ENCODE results near the gene SEC14L1. TPM values are rescaled to one million over a fixed set of nuclear protein-coding genes. Genes with fewer than 3 reads are reported as not detected.

SEC14L1 gene
- total RNA-seq, 1 donor from 2014 or later, result 92.2 TPM

GRCh38 chr17:77182205-77183172 lies 41.7 kb downstream of the SEC14L1 start:
- Mint-ChIP-seq H3K36me3 (ENCODE audit: low read depth) (peaks cover 30% of the 10 kb centered on the region), H3K27ac (peak overlapping the region; percentile 82), H3K9me3 (no peaks in the 10 kb centered on the region), H3K4me1 (ENCODE audit: low read depth) (peaks cover 33% of the 10 kb centered on the region), H3K4me3 (ENCODE audit: low read depth) (peak overlapping the region; percentile 42), H3K27me3 (ENCODE audit: low read depth) (no peaks in the 10 kb centered on the region)
- DNase-seq (ENCODE audit: low spot score), result no peak
- intact Hi-C loops (cut with micrococcal nuclease), result loop anchor here (5.0 to 10.0 kb wide), 2 partner anchors 58 to 65 kb away; no protein-coding TSS in a partner anchor

DNA sequence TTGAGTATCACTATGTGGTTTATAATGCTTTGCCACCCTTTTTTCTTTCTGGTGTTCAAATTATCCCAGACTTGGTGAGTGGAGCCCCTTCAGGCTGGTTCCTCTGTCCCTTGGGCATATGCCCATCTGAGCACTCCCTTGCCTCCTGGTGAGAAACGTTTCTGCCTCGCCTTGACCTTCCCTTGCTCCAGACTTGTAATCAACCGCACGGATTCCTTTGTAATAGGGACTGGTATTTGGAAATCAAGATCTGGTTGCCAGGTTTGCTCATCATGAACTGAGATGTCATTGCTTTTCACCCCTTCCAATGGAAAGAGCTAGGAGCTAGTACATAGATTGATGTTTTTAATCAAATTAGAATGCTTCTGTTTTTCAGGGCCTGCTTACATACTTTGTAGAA lies 43.7 kb downstream of the SEC14L1 start:
- no peaks in the 10 kb centered on the region for H3K9me3 Mint-ChIP-seq
- intact Hi-C loops (cut with micrococcal nuclease), result loop anchor here (5.0 to 10.0 kb wide), 2 partner anchors 60 to 63 kb away; no protein-coding TSS in a partner anchor
- H3K4me1 Mint-ChIP-seq (ENCODE audit: low read depth), result peaks cover 49% of the 10 kb centered on the region
- peak overlapping the region; percentile 14 for H3K4me3 Mint-ChIP-seq (ENCODE audit: low read depth)
- H3K27ac Mint-ChIP-seq, result no peak overlapping the region
- no peak for DNase-seq (ENCODE audit: low spot score)
- no peaks in the 10 kb centered on the region for H3K27me3 Mint-ChIP-seq (ENCODE audit: low read depth)
- H3K36me3 Mint-ChIP-seq (ENCODE audit: low read depth), result peaks cover 29% of the 10 kb centered on the region

- Mint-ChIP-seq H3K4me1 (ENCODE audit: low read depth) (peaks cover 50% of the 10 kb centered on the region), H3K4me3 (ENCODE audit: low read depth) (no peak overlapping the region), H3K9me3 (no peaks in the 10 kb centered on the region), H3K27me3 (ENCODE audit: low read depth) (no peaks in the 10 kb centered on the region), H3K27ac (no peak overlapping the region), H3K36me3 (ENCODE audit: low read depth) (peaks cover 26% of the 10 kb centered on the region)
- no peak for DNase-seq (ENCODE audit: low spot score)
- intact Hi-C loops (cut with micrococcal nuclease), result loop anchor here (5.0 to 10.0 kb wide), 2 partner anchors 60 to 98 kb away; no protein-coding TSS in a partner anchor
Observed at GRCh38 chr17:77185137-77185536, 44.4 kb downstream of the SEC14L1 start.

DNA sequence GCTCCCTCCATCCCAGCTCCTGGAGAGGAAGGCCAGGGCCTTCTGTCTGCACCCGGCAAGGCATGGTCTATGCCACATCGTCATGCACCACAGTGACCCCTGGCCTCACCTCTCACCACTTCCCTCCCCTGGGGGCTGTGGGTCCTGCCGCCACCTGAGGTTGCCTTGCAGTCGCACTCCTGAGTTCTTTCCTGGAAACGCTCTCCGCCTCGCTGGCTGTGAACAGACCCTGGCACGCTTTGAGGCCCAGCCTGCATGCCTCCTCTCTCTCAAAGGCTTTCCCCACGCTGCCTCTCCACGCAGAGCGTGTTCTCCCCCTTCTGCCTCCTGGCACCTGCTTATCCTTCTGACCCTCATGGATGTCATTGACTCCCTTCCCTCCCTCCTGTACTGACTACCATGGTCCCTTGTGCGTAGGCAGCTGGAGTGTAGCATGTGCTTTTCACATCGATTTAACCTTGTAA lies 45.4 kb downstream of the SEC14L1 start:
- Mint-ChIP-seq H3K9me3 (no peaks in the 10 kb centered on the region), H3K27ac (no peak overlapping the region), H3K27me3 (ENCODE audit: low read depth) (no peaks in the 10 kb centered on the region), H3K36me3 (ENCODE audit: low read depth) (peaks cover 24% of the 10 kb centered on the region), H3K4me3 (ENCODE audit: low read depth) (no peak overlapping the region), H3K4me1 (ENCODE audit: low read depth) (peaks cover 44% of the 10 kb centered on the region)
- intact Hi-C loops (cut with micrococcal nuclease), result loop anchor here (5.0 to 10.0 kb wide), 2 partner anchors 61 to 99 kb away; no protein-coding TSS in a partner anchor
- DNase-seq (ENCODE audit: low spot score), result peak; percentile 12

- H3K27ac Mint-ChIP-seq, result peak overlapping the region; percentile 85
- H3K9me3 Mint-ChIP-seq, result no peaks in the 10 kb centered on the region
- no peak for DNase-seq (ENCODE audit: low spot score)
- peak overlapping the region; percentile 28 for H3K4me3 Mint-ChIP-seq (ENCODE audit: low read depth)
- peaks cover 30% of the 10 kb centered on the region for H3K36me3 Mint-ChIP-seq (ENCODE audit: low read depth)
- intact Hi-C loops (cut with micrococcal nuclease), result loop anchor here (1.0 to 10.0 kb wide), 3 partner anchors 48 to 101 kb away; partner anchors contain the start of gene SEC14L1
- H3K4me1 Mint-ChIP-seq (ENCODE audit: low read depth), result peaks cover 26% of the 10 kb centered on the region
- no peaks in the 10 kb centered on the region for H3K27me3 Mint-ChIP-seq (ENCODE audit: low read depth)
Observed at GRCh38 chr17:77188084-77189066, 47.6 kb downstream of the SEC14L1 start.

- no peaks in the 10 kb centered on the region for H3K9me3 Mint-ChIP-seq
- no peak for DNase-seq (ENCODE audit: low spot score)
- peak overlapping the region; percentile 85 for H3K27ac Mint-ChIP-seq
- H3K27me3 Mint-ChIP-seq (ENCODE audit: low read depth), result no peaks in the 10 kb centered on the region
- H3K36me3 Mint-ChIP-seq (ENCODE audit: low read depth), result peaks cover 36% of the 10 kb centered on the region
- peak overlapping the region; percentile 22 for H3K4me3 Mint-ChIP-seq (ENCODE audit: low read depth)
- intact Hi-C loops (cut with micrococcal nuclease), result loop anchor here (1.0 to 10.0 kb wide), 3 partner anchors 49 to 102 kb away; partner anchors contain the start of gene SEC14L1
- peaks cover 24% of the 10 kb centered on the region for H3K4me1 Mint-ChIP-seq (ENCODE audit: low read depth)
Observed at GRCh38 chr17:77189148-77189547, 48.4 kb downstream of the SEC14L1 start.

DNA sequence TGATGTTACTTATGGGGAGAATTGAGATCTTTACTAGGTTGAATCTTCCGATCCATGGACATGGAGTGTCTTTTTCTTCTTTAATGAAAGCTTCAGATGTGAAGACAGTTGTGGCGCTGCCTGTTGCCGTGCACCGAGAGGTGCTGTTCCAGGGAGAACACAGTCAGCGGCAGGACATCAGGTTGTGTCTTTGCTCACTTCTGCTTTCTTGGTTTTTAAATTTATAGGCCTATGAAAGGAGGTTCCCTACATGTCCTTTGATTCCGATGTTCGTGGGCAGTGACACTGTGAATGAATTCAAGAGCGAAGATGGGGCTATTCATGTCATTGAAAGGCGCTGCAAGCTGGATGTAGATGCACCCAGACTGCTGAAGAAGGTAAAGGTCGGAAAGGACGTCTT lies 49.8 kb downstream of the SEC14L1 start:
- H3K27ac Mint-ChIP-seq, result no peak overlapping the region
- no peaks in the 10 kb centered on the region for H3K9me3 Mint-ChIP-seq
- no peaks in the 10 kb centered on the region for H3K27me3 Mint-ChIP-seq (ENCODE audit: low read depth)
- peaks cover 45% of the 10 kb centered on the region for H3K36me3 Mint-ChIP-seq (ENCODE audit: low read depth)
- no peak overlapping the region for H3K4me3 Mint-ChIP-seq (ENCODE audit: low read depth)
- DNase-seq (ENCODE audit: low spot score), result no peak
- H3K4me1 Mint-ChIP-seq (ENCODE audit: low read depth), result peaks cover 24% of the 10 kb centered on the region
- intact Hi-C loops (cut with micrococcal nuclease), result no loop called here

DNA sequence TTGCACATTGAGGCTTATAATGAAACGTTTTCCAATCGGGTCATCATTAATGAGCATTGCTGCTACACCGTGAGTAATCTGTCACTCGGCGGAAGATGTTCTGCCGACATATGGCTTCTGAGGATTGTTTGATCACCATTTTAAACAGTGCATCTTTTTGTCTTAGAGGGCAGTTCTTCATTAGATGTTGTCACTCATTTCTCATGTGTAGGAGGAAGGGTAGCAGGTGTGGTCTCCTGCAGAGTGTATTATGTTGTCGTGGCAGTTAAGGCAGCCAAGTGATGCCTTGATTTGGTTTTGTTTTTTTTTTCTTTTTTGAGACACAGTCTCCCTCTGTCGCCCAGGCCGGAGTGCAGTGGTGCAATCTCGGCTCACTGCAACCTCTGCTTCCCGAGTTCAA lies 50.5 kb downstream of the SEC14L1 start:
- intact Hi-C loops (cut with micrococcal nuclease), result no loop called here
- H3K27me3 Mint-ChIP-seq (ENCODE audit: low read depth), result no peaks in the 10 kb centered on the region
- no peaks in the 10 kb centered on the region for H3K9me3 Mint-ChIP-seq
- H3K4me3 Mint-ChIP-seq (ENCODE audit: low read depth), result no peak overlapping the region
- no peak overlapping the region for H3K27ac Mint-ChIP-seq
- DNase-seq (ENCODE audit: low spot score), result no peak
- peaks cover 24% of the 10 kb centered on the region for H3K4me1 Mint-ChIP-seq (ENCODE audit: low read depth)
- H3K36me3 Mint-ChIP-seq (ENCODE audit: low read depth), result peaks cover 51% of the 10 kb centered on the region

GRCh38 chr17:77193653-77194052 lies 52.9 kb downstream of the SEC14L1 start:
- H3K36me3 Mint-ChIP-seq (ENCODE audit: low read depth), result peaks cover 72% of the 10 kb centered on the region
- H3K27me3 Mint-ChIP-seq (ENCODE audit: low read depth), result no peaks in the 10 kb centered on the region
- H3K9me3 Mint-ChIP-seq, result no peaks in the 10 kb centered on the region
- intact Hi-C loops (cut with micrococcal nuclease), result no loop called here
- H3K4me3 Mint-ChIP-seq (ENCODE audit: low read depth), result no peak overlapping the region
- DNase-seq (ENCODE audit: low spot score), result no peak
- peaks cover 15% of the 10 kb centered on the region for H3K4me1 Mint-ChIP-seq (ENCODE audit: low read depth)
- H3K27ac Mint-ChIP-seq, result peak overlapping the region; percentile 14

- Mint-ChIP-seq H3K27me3 (ENCODE audit: low read depth) (no peaks in the 10 kb centered on the region), H3K36me3 (ENCODE audit: low read depth) (peaks cover 74% of the 10 kb centered on the region), H3K27ac (no peak overlapping the region), H3K4me1 (ENCODE audit: low read depth) (peaks cover 10% of the 10 kb centered on the region), H3K4me3 (ENCODE audit: low read depth) (no peak overlapping the region), H3K9me3 (no peaks in the 10 kb centered on the region)
- DNase-seq (ENCODE audit: low spot score), result no peak
- intact Hi-C loops (cut with micrococcal nuclease), result no loop called here
Observed at GRCh38 chr17:77194179-77194578, 53.4 kb downstream of the SEC14L1 start.

GRCh38 chr17:77196251-77196650 lies 55.5 kb downstream of the SEC14L1 start:
- intact Hi-C loops (cut with micrococcal nuclease), result no loop called here
- Mint-ChIP-seq H3K4me3 (ENCODE audit: low read depth) (no peak overlapping the region), H3K27me3 (ENCODE audit: low read depth) (no peaks in the 10 kb centered on the region), H3K9me3 (no peaks in the 10 kb centered on the region), H3K36me3 (ENCODE audit: low read depth) (peaks cover 86% of the 10 kb centered on the region), H3K27ac (no peak overlapping the region), H3K4me1 (ENCODE audit: low read depth) (peaks cover 2% of the 10 kb centered on the region)
- no peak for DNase-seq (ENCODE audit: low spot score)

DNA sequence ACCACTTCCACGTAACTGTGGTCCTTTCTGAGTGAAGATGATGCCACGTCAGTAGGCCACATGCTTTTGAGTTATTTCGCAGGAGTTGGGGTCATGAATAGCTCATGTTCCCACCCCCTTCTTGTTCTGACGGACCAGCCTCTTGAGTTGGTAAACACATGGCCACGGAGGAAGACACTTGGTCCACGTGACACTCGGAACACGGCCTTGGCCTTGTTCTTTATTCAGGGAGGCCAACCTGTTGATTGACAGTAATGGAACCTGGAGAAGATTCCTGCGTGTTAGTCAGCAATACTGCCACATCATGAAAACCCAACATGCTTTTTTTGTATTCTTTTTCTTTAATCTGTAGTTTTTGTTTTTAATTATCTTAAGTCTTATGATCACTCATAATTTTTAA lies 56.3 kb downstream of the SEC14L1 start:
- H3K36me3 Mint-ChIP-seq (ENCODE audit: low read depth), result peaks cover 89% of the 10 kb centered on the region
- H3K9me3 Mint-ChIP-seq, result no peaks in the 10 kb centered on the region
- no peak overlapping the region for H3K27ac Mint-ChIP-seq
- no peaks in the 10 kb centered on the region for H3K27me3 Mint-ChIP-seq (ENCODE audit: low read depth)
- no peak overlapping the region for H3K4me3 Mint-ChIP-seq (ENCODE audit: low read depth)
- intact Hi-C loops (cut with micrococcal nuclease), result no loop called here
- H3K4me1 Mint-ChIP-seq (ENCODE audit: low read depth), result peaks cover 2% of the 10 kb centered on the region
- no peak for DNase-seq (ENCODE audit: low spot score)
